ENCODE measurements around the gene ZHX3. TPM values are rescaled to one million over a fixed set of nuclear protein-coding genes. Genes with fewer than 3 reads are reported as not detected.

ZHX3 gene
- total RNA-seq, 1 experiment from 2014 or later, result 9.6 TPM

GRCh38 chr20:41137614-41138474 lies 179.7 kb downstream of the ZHX3 start (continued):
- TF ChIP-seq ARID4B (CRISPR knock-in tag; IDR thresholded peaks at IDR 0.05; ENCODE audit: borderline replicate concordance) (no peak), MXD4 (CRISPR knock-in tag; IDR thresholded peaks at IDR 0.05; ENCODE audit: borderline replicate concordance) (no peak), USF1 (CRISPR knock-in tag; IDR thresholded peaks at IDR 0.05) (peak; percentile 92), EMX1 (CRISPR knock-in tag; IDR thresholded peaks at IDR 0.05) (no peak), ZNF232 (CRISPR knock-in tag; IDR thresholded peaks at IDR 0.05) (no peak), STAT6 (CRISPR knock-in tag; conservative IDR thresholded peaks at IDR 0.05; ENCODE audit: low read depth) (no peak), NFYB (CRISPR knock-in tag; conservative IDR thresholded peaks at IDR 0.05; ENCODE audit: low read depth) (no peak), NR2C2 (CRISPR knock-in tag; IDR thresholded peaks at IDR 0.05) (no peak), ELF4 (CRISPR knock-in tag; IDR thresholded peaks at IDR 0.05; ENCODE audit: low read depth) (peak; percentile 17; the same call in 1 of the 2 replicates), JUN (CRISPR knock-in tag; IDR thresholded peaks at IDR 0.05) (peak; percentile 18; the same call in 1 of the 2 replicates), ZNF263 (CRISPR knock-in tag; IDR thresholded peaks at IDR 0.05; ENCODE audit: low read depth) (no peak), CTCF (IDR thresholded peaks at IDR 0.05) (no peak), ZBTB43 (CRISPR knock-in tag; IDR thresholded peaks at IDR 0.05) (no peak), NFE2L1 (CRISPR knock-in tag; IDR thresholded peaks at IDR 0.05) (no peak), TEAD1 (CRISPR knock-in tag; IDR thresholded peaks at IDR 0.05) (peak; percentile 48; the same call in 1 of the 2 replicates), OVOL2 (CRISPR knock-in tag; IDR thresholded peaks at IDR 0.05; ENCODE audit: borderline replicate concordance) (no peak), CREM (CRISPR knock-in tag; IDR thresholded peaks at IDR 0.05) (peak; percentile 69)
- TF ChIP-seq, protein P1, sequence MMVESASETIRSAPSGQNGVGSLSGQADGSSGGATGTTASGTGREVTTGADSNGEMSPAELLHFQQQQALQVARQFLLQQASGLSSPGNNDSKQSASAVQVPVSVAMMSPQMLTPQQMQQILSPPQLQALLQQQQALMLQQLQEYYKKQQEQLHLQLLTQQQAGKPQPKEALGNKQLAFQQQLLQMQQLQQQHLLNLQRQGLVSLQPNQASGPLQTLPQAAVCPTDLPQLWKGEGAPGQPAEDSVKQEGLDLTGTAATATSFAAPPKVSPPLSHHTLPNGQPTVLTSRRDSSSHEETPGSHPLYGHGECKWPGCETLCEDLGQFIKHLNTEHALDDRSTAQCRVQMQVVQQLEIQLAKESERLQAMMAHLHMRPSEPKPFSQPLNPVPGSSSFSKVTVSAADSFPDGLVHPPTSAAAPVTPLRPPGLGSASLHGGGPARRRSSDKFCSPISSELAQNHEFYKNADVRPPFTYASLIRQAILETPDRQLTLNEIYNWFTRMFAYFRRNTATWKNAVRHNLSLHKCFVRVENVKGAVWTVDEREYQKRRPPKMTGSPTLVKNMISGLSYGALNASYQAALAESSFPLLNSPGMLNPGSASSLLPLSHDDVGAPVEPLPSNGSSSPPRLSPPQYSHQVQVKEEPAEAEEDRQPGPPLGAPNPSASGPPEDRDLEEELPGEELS (CRISPR knock-in tag; IDR thresholded peaks at IDR 0.05), result no peak; the same call in 1 of the 2 replicates
- TF ChIP-seq, protein P2, sequence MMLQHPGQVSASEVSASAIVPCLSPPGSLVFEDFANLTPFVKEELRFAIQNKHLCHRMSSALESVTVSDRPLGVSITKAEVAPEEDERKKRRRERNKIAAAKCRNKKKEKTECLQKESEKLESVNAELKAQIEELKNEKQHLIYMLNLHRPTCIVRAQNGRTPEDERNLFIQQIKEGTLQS (CRISPR knock-in tag; conservative IDR thresholded peaks at IDR 0.05), result no peak
- TF ChIP-seq, protein P3, sequence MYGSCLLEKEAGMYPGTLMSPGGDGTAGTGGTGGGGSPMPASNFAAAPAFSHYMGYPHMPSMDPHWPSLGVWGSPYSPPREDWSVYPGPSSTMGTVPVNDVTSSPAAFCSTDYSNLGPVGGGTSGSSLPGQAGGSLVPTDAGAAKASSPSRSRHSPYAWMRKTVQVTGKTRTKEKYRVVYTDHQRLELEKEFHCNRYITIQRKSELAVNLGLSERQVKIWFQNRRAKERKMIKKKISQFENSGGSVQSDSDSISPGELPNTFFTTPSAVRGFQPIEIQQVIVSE (CRISPR knock-in tag; IDR thresholded peaks at IDR 0.05; ENCODE audit: borderline replicate concordance), result no peak

All from WTC11 (cell line).